ENCODE measurements around the gene NAXE.

NAXE gene

DNA sequence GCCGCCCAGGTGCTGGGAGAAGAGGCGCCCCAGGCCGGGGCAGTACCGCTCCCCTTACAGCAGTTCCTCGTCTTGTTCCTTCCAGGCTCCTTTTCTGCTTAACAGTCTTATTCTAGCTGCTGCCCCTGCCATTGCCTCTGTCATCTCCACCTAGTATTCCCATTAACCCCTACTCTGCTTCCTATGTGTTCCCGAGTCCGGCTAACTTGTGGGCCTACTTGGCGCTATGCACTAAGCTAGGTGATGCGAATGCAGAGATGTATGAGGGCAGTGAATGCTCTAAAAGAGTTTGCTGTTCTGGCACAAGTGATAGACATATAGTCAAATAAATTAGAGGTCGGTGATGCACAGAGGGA, 18.9 kb upstream of the NAXE start:
- WGBS = 38% methylated on average over 10 of the region's 10 CpGs
- no peak overlapping the region for H3K14ac ChIP-seq (ENCODE audit: low read length in 2 of 2)
- H3K9ac ChIP-seq (ENCODE audit: low read length) = peak overlapping the region; percentile 89
- H3K18ac ChIP-seq (ENCODE audit: low read depth in 1 of 2, low read length in 2 of 2) = no peak overlapping the region
- peaks cover 17% of the 10 kb centered on the region for H3K79me1 ChIP-seq (replicated peaks; ENCODE audit: low read length, poor library complexity, severe bottlenecking)
- peaks cover 8% of the 10 kb centered on the region for H3K4me1 ChIP-seq (ENCODE audit: control insufficient read depth, insufficient read depth, low read depth, low read length)
- H2BK12ac ChIP-seq (ENCODE audit: low read length in 2 of 2) = no peak overlapping the region
- no peak overlapping the region for H4K8ac ChIP-seq (ENCODE audit: low read length)
- peak overlapping the region; percentile 99 for H3K4me2 ChIP-seq (ENCODE audit: low read length, poor library complexity, severe bottlenecking)
- no peak overlapping the region for H3K27ac ChIP-seq (ENCODE audit: low read length, poor library complexity, severe bottlenecking)
- no peak overlapping the region for H2BK15ac ChIP-seq (ENCODE audit: low read depth, poor library complexity, severe bottlenecking)
- peak overlapping the region in 1 of 2 experiments; percentile 87 for H3K4me3 ChIP-seq (ENCODE audit: insufficient read depth in 1 of 2, low read depth in 1 of 2, low read length in 2 of 2)
- peaks cover 18 to 25% of the 10 kb centered on the region in 2 experiments for H3K27me3 ChIP-seq (ENCODE audit: control insufficient read depth in 1 of 2, insufficient read depth in 1 of 2, low read length in 2 of 2)
- no peak overlapping the region for H2AK5ac ChIP-seq (ENCODE audit: low read length, severe bottlenecking)
- H2BK120ac ChIP-seq (ENCODE audit: low read depth, low read length) = no peak overlapping the region
- H2AFZ ChIP-seq (ENCODE audit: low read depth, low read length) = peak overlapping the region; percentile 29
- H3K4ac ChIP-seq (ENCODE audit: low read depth in 1 of 2, low read length in 2 of 2) = no peak overlapping the region
- H2BK5ac ChIP-seq (ENCODE audit: low read depth, low read length, poor library complexity, severe bottlenecking) = no peak overlapping the region
- no peaks in the 10 kb centered on the region for H3K9me3 ChIP-seq (ENCODE audit: control insufficient read depth, low read length)
- no peak overlapping the region for H4K91ac ChIP-seq (ENCODE audit: low read length)
- H3K23ac ChIP-seq (ENCODE audit: low read length in 2 of 2) = no peak overlapping the region
- peaks cover 0 to under 1% of the 10 kb centered on the region in 2 experiments for H3K36me3 ChIP-seq (ENCODE audit: control insufficient read depth in 1 of 2, insufficient read depth in 2 of 2, low read depth in 1 of 2, low read length in 2 of 2)
- no peak for DNase-seq

DNA sequence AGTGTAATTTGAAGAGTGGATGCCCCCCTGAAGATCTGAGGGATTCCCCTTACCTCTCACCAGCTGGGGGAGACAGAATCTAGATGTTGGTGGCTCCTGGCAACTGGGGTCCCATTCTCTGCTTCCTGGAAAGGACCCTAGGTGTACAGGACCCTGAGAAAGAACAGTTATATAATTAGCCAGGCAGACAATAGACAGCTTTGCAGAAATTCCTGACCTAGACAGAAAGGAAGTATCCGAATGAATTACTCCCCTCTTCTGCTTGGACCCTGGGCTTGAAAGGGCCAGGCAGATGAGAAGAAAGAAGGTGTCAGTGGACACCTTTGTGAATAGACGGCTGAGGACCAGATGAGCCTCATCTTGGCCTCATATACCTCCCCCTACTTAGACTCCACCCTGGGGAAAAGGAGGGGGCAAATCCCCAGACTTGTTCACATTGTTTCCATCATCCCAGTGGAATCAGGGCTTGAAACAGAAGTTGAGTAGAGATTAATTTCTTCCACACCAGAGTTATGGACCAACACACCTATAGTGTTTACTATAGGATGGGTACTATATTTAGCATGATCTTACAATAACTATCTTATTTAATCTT, 17.4 kb upstream of the NAXE start:
- H4K91ac ChIP-seq (ENCODE audit: low read length) = no peak overlapping the region
- peaks cover 8% of the 10 kb centered on the region for H3K4me1 ChIP-seq (ENCODE audit: control insufficient read depth, insufficient read depth, low read depth, low read length)
- H3K9ac ChIP-seq (ENCODE audit: low read length) = no peak overlapping the region
- H3K9me3 ChIP-seq (ENCODE audit: control insufficient read depth, low read length) = no peaks in the 10 kb centered on the region
- WGBS = 88% methylated on average over 2 of the region's 2 CpGs
- peaks cover 18 to 25% of the 10 kb centered on the region in 2 experiments for H3K27me3 ChIP-seq (ENCODE audit: control insufficient read depth in 1 of 2, insufficient read depth in 1 of 2, low read length in 2 of 2)
- H4K8ac ChIP-seq (ENCODE audit: low read length) = no peak overlapping the region
- no peak overlapping the region for H3K4ac ChIP-seq (ENCODE audit: low read depth in 1 of 2, low read length in 2 of 2)
- no peak overlapping the region for H3K18ac ChIP-seq (ENCODE audit: low read depth in 1 of 2, low read length in 2 of 2)
- H2BK5ac ChIP-seq (ENCODE audit: low read depth, low read length, poor library complexity, severe bottlenecking) = no peak overlapping the region
- no peak overlapping the region for H2BK120ac ChIP-seq (ENCODE audit: low read depth, low read length)
- no peak overlapping the region for H3K14ac ChIP-seq (ENCODE audit: low read length in 2 of 2)
- DNase-seq = no peak
- peaks cover 16% of the 10 kb centered on the region for H3K79me1 ChIP-seq (replicated peaks; ENCODE audit: low read length, poor library complexity, severe bottlenecking)
- no peak overlapping the region for H2BK15ac ChIP-seq (ENCODE audit: low read depth, poor library complexity, severe bottlenecking)
- no peak overlapping the region for H2AFZ ChIP-seq (ENCODE audit: low read depth, low read length)
- H3K4me2 ChIP-seq (ENCODE audit: low read length, poor library complexity, severe bottlenecking) = no peak overlapping the region
- no peak overlapping the region for H3K23ac ChIP-seq (ENCODE audit: low read length in 2 of 2)
- no peak overlapping the region for H2AK5ac ChIP-seq (ENCODE audit: low read length, severe bottlenecking)
- H3K36me3 ChIP-seq (ENCODE audit: control insufficient read depth in 1 of 2, insufficient read depth in 2 of 2, low read depth in 1 of 2, low read length in 2 of 2) = no peaks in the 10 kb centered on the region
- no peak overlapping the region for H3K4me3 ChIP-seq (ENCODE audit: insufficient read depth in 1 of 2, low read depth in 1 of 2, low read length in 2 of 2)
- H2BK12ac ChIP-seq (ENCODE audit: low read length in 2 of 2) = no peak overlapping the region
- no peak overlapping the region for H3K27ac ChIP-seq (ENCODE audit: low read length, poor library complexity, severe bottlenecking)

DNA sequence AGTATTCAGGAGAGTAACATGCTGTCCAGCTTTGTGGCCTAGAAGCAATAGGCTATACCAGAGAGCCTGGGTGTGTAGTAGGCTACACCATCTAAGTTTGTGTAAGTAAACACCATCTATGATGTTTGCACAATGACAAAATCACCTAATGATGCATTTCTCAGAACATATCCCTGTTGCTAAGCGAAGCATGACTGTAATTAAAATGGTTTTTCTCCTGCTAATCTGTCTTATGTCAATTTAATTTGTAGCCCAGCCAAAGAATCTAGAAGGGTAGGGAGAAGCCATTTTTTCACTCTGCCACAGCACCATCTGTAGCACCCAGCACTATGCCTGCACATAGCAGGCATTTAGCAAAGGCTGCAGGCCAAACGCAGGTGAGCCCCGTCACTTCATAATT, 14.0 kb upstream of the NAXE start:
- 86% methylated on average over 2 of the region's 3 CpGs for WGBS
- Histone ChIP-seq H3K23ac (ENCODE audit: low read length in 2 of 2) (no peak overlapping the region), H2BK5ac (ENCODE audit: low read depth, low read length, poor library complexity, severe bottlenecking) (no peak overlapping the region), H3K4me3 (ENCODE audit: insufficient read depth in 1 of 2, low read depth in 1 of 2, low read length in 2 of 2) (no peak overlapping the region), H3K27me3 (ENCODE audit: control insufficient read depth in 1 of 2, insufficient read depth in 1 of 2, low read length in 2 of 2) (peaks cover 18 to 37% of the 10 kb centered on the region in 2 experiments), H3K4me1 (ENCODE audit: control insufficient read depth, insufficient read depth, low read depth, low read length) (peaks cover under 1% of the 10 kb centered on the region), H3K27ac (ENCODE audit: low read length, poor library complexity, severe bottlenecking) (no peak overlapping the region), H4K91ac (ENCODE audit: low read length) (no peak overlapping the region), H2BK120ac (ENCODE audit: low read depth, low read length) (no peak overlapping the region), H2AFZ (ENCODE audit: low read depth, low read length) (no peak overlapping the region), H3K79me1 (replicated peaks; ENCODE audit: low read length, poor library complexity, severe bottlenecking) (no peaks in the 10 kb centered on the region), H3K36me3 (ENCODE audit: control insufficient read depth in 1 of 2, insufficient read depth in 2 of 2, low read depth in 1 of 2, low read length in 2 of 2) (no peaks in the 10 kb centered on the region), H3K4ac (ENCODE audit: low read depth in 1 of 2, low read length in 2 of 2) (no peak overlapping the region), H3K14ac (ENCODE audit: low read length in 2 of 2) (no peak overlapping the region), H3K9ac (ENCODE audit: low read length) (no peak overlapping the region), H2AK5ac (ENCODE audit: low read length, severe bottlenecking) (no peak overlapping the region), H3K4me2 (ENCODE audit: low read length, poor library complexity, severe bottlenecking) (no peak overlapping the region), H2BK15ac (ENCODE audit: low read depth, poor library complexity, severe bottlenecking) (no peak overlapping the region), H4K8ac (ENCODE audit: low read length) (no peak overlapping the region), H2BK12ac (ENCODE audit: low read length in 2 of 2) (no peak overlapping the region), H3K18ac (ENCODE audit: low read depth in 1 of 2, low read length in 2 of 2) (no peak overlapping the region), H3K9me3 (ENCODE audit: control insufficient read depth, low read length) (no peaks in the 10 kb centered on the region)
- DNase-seq = no peak

DNA sequence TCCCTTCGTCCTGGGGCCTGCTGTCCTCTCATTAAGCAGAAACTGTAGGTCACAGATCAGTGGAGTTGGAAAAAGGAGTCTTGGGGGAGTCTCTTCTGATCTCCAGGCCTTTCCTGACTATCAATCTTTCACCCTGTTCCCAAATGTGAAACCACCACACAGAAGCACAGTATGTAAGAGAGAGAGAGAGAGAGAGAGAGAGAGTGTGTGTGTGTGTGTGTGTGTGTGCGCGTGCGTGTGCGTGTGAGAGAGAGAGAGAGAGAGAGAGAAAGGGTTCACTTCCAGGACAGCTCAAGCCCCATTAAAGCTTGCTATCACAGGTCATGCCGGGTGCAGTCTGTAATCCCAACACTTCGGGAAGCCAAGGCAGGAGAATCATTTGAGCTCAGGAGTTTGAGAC, 13.5 kb upstream of the NAXE start:
- no peak overlapping the region for H2BK120ac ChIP-seq (ENCODE audit: low read depth, low read length)
- no peak overlapping the region for H2AK5ac ChIP-seq (ENCODE audit: low read length, severe bottlenecking)
- no peaks in the 10 kb centered on the region for H3K79me1 ChIP-seq (replicated peaks; ENCODE audit: low read length, poor library complexity, severe bottlenecking)
- WGBS = 71% methylated on average over 1 of the region's 7 CpGs
- no peaks in the 10 kb centered on the region for H3K36me3 ChIP-seq (ENCODE audit: control insufficient read depth in 1 of 2, insufficient read depth in 2 of 2, low read depth in 1 of 2, low read length in 2 of 2)
- no peak overlapping the region for H3K4ac ChIP-seq (ENCODE audit: low read depth in 1 of 2, low read length in 2 of 2)
- no peak overlapping the region for H2BK15ac ChIP-seq (ENCODE audit: low read depth, poor library complexity, severe bottlenecking)
- H3K4me2 ChIP-seq (ENCODE audit: low read length, poor library complexity, severe bottlenecking) = no peak overlapping the region
- H2AFZ ChIP-seq (ENCODE audit: low read depth, low read length) = no peak overlapping the region
- H2BK5ac ChIP-seq (ENCODE audit: low read depth, low read length, poor library complexity, severe bottlenecking) = no peak overlapping the region
- H3K23ac ChIP-seq (ENCODE audit: low read length in 2 of 2) = no peak overlapping the region
- H4K91ac ChIP-seq (ENCODE audit: low read length) = no peak overlapping the region
- no peak overlapping the region for H3K9ac ChIP-seq (ENCODE audit: low read length)
- peak; percentile 24 for DNase-seq
- H3K14ac ChIP-seq (ENCODE audit: low read length in 2 of 2) = no peak overlapping the region
- no peaks in the 10 kb centered on the region for H3K9me3 ChIP-seq (ENCODE audit: control insufficient read depth, low read length)
- H3K18ac ChIP-seq (ENCODE audit: low read depth in 1 of 2, low read length in 2 of 2) = no peak overlapping the region
- no peaks in the 10 kb centered on the region for H3K4me1 ChIP-seq (ENCODE audit: control insufficient read depth, insufficient read depth, low read depth, low read length)
- no peak overlapping the region for H3K27ac ChIP-seq (ENCODE audit: low read length, poor library complexity, severe bottlenecking)
- no peak overlapping the region for H2BK12ac ChIP-seq (ENCODE audit: low read length in 2 of 2)
- no peak overlapping the region for H4K8ac ChIP-seq (ENCODE audit: low read length)
- H3K27me3 ChIP-seq (ENCODE audit: control insufficient read depth in 1 of 2, insufficient read depth in 1 of 2, low read length in 2 of 2) = peaks cover 18 to 37% of the 10 kb centered on the region in 2 experiments
- no peak overlapping the region for H3K4me3 ChIP-seq (ENCODE audit: insufficient read depth in 1 of 2, low read depth in 1 of 2, low read length in 2 of 2)
